IPS-11a (cell line): ENCODE data around the gene MYCT1.

ENCODE experiments used
- H3K4me3 ChIP-seq: one replicate; pipeline ENCODE4 v1.5.1; 2013; ENCODE audit warnings: low read depth, low read length, control low read depth

Gene MYCT1

DNA sequence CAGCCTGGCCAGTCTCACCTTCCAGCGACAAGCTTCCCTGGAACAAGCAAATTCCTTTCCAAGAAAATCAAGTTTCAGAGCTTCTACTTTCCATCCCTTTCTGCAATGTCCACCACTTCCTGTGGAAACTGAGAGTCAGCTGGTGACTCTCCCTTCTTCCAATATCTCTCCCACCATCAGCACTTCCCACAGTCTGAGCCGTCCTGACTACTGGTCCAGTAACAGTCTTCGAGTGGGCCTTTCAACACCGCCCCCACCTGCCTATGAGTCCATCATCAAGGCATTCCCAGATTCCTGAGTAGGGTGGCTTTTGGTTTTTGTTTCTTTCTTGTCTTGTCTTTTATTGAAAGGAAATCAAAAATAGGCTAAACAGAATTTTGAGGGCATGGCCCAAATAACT lies 24.3 kb downstream of the MYCT1 start:
- H3K4me3 ChIP-seq: no peak overlapping the region

DNA sequence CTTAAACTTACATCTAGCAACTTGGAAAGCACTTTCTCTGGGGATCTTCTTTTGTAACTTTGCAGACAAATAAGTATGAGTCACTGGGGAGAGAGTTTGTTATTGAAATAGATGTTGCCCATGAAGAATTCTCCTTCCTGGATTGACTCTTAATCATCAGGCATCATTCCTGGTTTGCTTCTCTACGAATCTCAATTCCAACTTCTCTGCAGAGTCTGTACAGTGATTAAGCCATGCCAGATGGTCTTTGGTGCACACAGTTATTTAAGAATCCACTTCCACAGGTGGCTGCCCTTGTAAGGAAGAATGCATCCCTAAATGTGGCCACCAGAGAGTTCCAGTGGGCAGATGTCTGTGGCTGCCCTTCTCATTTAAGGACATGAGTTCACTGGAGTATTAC lies 25.7 kb downstream of the MYCT1 start:
- no peak overlapping the region for H3K4me3 ChIP-seq

DNA sequence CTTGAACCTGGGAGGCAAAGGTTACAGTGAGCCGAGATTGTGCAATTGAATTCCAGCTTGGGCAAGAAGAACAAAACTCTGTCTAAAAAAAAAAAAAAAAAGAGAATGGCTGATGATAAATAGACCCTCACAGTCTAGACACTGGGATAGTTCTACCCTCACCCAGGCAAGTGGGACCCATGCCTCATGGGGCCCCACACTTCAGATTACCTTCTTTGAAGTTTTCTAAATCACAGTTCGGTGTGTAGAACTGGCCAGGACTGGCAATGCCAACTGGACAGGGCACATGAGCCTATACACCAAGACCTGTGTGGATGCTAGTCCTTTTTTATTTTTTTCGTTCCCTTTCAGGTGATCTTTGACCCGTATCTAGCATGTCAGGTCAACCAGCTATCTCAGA lies 28.6 kb downstream of the MYCT1 start:
- H3K4me3 ChIP-seq: no peak overlapping the region

DNA sequence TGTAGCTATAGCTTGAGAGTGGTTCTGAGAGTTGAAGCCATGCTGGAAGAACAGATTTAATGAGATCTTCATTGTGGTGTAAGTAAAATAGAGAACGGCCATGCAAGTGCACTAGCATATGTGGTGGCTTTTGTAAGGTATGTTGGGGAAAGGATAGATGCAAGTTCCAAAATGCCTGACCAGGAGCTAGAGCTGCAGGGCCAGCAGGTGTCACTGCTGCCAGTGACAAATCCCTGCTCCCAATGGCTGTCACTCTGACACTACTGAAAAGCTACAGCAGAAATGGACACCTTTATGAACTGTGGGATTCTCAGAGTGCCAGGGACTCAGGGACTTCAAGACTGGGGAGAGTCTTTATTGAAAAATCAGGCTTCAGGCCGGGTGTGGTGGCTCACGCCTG lies 29.8 kb downstream of the MYCT1 start:
- no peak overlapping the region for H3K4me3 ChIP-seq

DNA sequence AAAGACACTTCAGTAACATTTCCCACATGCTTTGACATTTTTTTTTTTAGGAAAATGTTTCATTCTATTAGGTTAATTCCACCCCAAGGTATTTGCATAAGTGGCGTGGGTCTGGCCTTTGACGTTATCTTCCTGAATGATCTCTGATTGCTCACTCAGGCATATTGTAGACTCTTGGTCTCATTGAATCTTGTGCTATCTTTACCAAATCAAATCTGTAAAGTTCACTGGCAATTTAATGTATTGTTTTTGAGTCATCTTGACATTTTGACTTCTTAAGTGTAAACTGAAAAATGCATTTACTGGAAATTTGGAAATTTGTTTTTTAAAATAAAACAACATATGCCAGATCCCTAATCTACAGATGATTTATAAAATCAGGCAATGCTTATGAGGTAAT lies 36.9 kb downstream of the MYCT1 start:
- no peak overlapping the region for H3K4me3 ChIP-seq

DNA sequence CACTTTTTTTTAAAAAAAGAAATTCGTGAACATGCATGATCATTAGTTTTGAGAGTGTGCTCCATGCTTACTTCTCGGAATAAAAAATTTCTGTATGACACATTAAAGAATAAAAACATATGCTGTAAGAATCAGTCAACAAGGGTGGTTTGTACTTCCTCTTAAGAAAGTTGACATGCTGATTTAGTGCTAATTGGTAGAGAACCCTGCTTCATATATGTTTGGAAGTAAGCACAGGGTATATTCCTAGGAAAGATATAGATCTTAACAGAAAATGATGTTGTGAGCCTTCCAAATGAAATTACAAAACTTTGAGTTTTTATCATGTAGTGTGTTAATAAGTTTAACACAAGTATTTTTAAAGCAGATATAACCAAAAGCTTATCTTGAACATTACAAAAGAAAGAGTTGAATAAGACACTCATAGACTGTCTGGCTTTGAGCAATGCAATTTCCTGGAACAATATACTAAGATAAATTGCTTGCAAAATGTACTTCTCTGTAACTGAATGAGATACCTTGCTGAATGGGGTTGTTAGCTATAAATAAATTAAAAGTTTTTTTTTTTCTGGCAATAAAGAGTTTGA lies 39.1 kb downstream of the MYCT1 start:
- no peak overlapping the region for H3K4me3 ChIP-seq

DNA sequence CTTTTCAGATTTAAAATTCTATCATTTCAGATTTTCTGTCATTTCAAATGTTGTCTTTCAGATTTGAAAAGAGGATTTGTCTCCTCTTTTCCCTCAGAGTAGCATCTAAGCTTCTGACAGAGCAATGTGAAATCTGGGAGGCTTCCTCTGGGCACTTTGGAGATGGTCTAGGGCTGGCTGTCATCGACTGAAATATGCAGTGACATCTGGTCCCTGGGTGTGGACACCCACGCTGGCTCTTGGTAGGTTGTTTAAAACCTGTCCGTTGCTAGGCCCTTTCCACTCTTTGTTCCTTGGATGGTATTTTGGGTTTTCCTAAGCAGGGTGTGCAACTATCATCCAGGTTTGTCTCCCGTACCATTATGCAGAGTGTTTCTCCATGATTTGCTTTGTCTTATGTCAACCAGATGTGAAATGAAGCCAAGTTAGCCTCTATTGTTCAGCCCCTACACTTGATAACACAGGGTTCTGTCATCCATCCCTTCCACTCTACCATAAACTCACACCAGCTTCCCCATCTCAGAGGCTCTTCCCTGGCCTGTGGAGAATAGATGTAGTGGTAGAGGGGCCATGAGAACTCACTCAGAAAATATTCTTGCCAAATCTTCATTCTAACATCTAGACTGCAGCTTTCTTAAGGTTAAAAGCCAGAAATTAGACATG lies 47.9 kb downstream of the MYCT1 start:
- H3K4me3 ChIP-seq: no peak overlapping the region

DNA sequence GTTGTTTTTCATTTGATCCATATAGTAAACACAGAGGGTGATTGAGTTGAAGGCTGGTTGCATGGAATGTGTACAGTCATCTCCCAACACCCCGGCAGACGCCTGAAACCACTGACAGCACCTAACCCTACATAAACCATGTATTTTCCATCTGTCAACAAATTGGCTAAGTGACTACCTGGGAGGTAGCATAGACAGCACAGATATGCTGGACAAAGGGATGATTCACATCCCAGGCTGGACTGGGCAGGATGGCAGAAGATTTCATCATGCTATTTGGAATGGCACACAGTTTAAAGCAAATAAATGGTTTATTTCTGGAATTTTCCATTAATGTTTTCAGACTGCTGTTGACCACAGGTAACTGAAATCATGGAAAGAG lies 48.5 kb downstream of the MYCT1 start:
- H3K4me3 ChIP-seq: no peak overlapping the region

DNA sequence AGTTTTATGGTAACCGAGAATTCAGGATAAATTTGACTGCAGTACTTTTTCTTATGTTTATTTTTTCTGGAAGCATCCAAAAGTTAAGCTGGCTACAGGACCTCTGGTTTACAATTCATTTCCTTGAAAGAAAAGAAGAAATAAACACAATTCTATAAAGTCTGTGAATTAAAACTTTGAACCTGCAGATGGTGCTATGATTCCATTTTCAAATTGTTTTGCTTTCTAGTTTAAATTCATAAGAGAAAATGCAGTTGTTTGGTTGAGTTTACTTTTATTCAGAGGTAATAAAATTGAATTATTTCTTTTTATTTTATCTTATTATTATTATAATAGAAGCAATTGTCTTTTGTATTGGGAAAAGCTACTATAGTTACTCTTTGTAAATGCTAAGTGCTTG lies 51.1 kb downstream of the MYCT1 start:
- no peak overlapping the region for H3K4me3 ChIP-seq

DNA sequence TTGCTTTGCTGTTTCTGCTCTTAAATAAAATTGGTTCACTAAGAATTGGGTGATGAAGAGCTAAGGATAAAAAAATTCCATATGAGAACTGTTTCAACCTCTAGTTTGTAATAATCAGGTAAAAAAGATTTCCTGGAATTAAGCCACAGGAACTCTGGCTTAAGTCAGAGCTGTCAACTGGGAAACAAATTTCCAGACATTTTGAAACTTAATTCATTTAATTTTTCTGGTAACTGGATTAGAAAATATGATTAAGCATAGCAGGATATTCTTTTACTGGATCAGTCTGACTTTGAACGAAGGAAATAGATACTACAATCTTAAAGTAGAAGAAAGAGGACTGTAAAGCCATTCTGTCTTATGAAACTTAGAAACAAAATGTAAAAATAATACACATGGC lies 51.6 kb downstream of the MYCT1 start:
- no peak overlapping the region for H3K4me3 ChIP-seq

DNA sequence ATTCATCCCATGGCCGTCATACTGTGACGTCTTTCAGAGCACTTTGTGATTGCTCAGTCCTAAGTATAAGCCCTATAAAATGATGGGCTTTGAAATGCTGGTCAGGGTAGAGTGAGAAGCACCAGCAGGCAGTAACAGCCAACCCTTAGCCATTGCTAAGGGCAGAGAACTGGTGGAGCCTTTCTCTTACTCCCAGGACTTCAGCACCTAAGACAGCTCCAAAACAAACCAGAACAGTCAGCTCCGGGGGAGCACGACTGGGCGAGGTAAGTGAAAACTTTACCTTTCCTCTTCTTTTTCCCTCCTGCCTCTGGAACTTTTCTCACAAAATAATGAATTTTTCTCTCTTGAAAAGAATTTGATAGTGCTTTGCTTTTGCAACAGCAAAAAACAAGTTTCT lies 53.0 kb downstream of the MYCT1 start, which contains the start of gene VIP:
VIP (plus strand) TSS at position 104 of the 400 bp plus-strand sequence. CDS start 1,381 bp downstream, outside the sequence.
- H3K4me3 ChIP-seq: no peak within 1 kb of the TSS

DNA sequence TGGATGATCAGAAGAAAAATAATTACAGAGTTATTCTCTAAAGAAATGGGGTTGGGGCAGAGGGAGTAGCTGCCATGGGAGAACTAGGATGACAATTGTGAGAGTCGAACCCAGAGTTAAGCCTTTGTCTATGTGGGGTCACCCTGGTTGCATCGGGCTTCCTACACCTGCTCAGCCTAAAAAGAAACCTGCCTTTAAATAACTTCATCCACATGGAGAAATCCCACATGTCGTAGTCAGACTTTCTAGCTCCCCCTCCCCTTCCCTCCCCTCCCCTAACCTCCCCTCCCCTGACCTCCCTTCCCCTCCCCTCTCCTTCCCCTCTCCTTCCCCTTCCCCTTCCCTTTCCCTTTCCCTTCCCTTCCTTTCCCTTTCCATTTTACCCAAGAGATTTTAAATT lies 67.6 kb downstream of the MYCT1 start:
- no peak overlapping the region for H3K4me3 ChIP-seq

DNA sequence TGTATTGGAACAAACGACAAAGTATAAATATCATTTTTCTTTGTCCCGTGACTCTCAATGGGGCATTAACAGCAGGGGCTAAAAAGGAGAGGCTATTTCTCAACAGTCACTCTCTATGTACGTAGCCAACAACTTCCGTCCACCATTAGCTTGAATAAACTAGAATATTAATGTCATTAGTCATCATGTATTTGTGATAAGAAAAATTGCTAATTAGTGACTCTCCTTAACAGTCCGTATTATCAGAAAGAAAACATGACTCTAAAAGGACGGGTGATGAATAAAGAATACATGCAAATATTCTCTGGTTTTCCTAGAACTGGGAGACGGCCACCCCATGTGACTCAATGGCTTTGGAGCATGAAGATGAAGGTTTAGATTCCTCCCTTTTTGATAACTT lies 71.5 kb downstream of the MYCT1 start:
- H3K4me3 ChIP-seq: no peak overlapping the region

DNA sequence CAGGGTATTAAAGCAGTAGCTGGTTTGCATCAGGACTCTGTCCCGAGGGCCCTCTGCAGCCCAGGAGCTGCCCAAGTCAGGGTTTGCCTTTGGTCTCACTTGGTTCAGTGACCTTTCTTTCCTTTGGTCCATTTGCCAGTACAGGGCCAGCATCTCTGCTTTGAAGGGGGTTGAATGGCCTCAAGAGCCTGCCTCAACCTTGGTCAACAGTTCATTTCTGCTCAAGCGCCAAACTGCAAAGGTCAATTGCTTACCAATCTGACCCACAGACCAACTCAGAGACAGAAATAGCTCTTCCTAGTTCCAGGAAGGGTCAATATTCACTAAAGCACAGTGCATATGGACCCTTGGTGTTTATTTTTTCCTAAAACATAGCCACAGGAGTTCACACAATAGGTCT lies 72.3 kb downstream of the MYCT1 start:
- H3K4me3 ChIP-seq: no peak overlapping the region

DNA sequence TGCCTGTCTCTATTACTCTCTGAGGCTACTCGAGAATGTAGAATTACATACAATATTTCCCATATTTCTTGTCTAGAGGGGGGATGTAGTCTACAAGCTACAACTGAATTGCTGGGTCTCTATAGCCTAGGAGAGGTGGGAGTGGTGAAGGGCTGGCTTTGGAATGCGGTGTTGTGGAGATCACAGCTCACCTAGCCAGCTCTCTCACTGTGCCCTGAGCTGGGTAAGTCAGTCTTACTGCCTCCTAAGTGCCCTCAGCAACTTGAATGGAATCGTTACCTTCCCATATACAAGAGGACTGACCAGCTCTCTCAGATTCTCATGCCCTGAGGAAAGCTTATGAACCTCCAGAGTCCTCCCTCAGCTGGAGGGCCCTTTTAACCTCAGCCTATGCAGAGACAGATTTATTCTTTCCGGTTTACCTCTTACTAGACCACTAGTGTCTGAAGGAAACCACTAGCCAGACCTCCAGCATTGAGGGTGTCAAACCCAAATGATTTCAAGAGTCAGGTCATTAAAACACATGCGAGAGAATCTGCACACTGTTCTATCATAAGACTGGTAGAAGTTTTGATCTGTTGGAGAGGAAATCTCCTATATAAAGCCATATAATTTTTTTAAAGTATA lies 73.5 kb downstream of the MYCT1 start:
- H3K4me3 ChIP-seq: no peak overlapping the region
